ENCODE data around the gene TIE1. TPM values are rescaled to one million over a fixed set of nuclear protein-coding genes. Genes with fewer than 3 reads are reported as not detected.
A peak's percentile ranks its signal among the peaks of the same experiment; 100 is the strongest.

The TIE1 gene
- polyA plus RNA-seq, 3 donors: 0.16 TPM; not detected in 2

- H3K36me3 ChIP-seq (replicated peaks in 1 of 2; ENCODE audit: control insufficient read depth in 1 of 2, insufficient read depth in 2 of 2, low read length in 2 of 2): peaks cover 0 to 5% of the 10 kb centered on the region in 2 donors
- Mint-ChIP-seq H3K27ac (peak overlapping the region in 3 of 7 donors; percentile 25 to 33 (median 32)), H3K9me3 (no peaks in the 10 kb centered on the region), H3K27me3 (ENCODE audit: low read depth in 3 of 3) (no peaks in the 10 kb centered on the region), H3K4me1 (peaks cover 34% of the 10 kb centered on the region), H3K4me3 (no peak overlapping the region), H3K36me3 (peaks cover 6 to 13% of the 10 kb centered on the region in 2 donors)
- no peak overlapping the region for H3K9ac ChIP-seq (ENCODE audit: insufficient read depth, low read length, poor library complexity, severe bottlenecking)
- WGBS (ENCODE audit: insufficient coverage): 100% methylated on average over 2 of the region's 4 CpGs
- H3K27ac ChIP-seq (ENCODE audit: low read depth in 1 of 2, low read length in 2 of 2): no peak overlapping the region
- H3K4me2 ChIP-seq (replicated peaks; ENCODE audit: extremely low read depth, low read length, poor library complexity, severe bottlenecking): no peak overlapping the region
- H3K9me3 ChIP-seq (replicated peaks in 1 of 2; ENCODE audit: control insufficient read depth in 1 of 2, insufficient read depth in 1 of 2, low read length in 2 of 2): no peaks in the 10 kb centered on the region
- intact Hi-C loops (cut with micrococcal nuclease): no loop called here
- no peak for TF ChIP-seq CTCF (IDR thresholded peaks at IDR 0.05)
- H3K27me3 ChIP-seq (ENCODE audit: control insufficient read depth in 2 of 2, insufficient read depth in 2 of 2, low read length in 2 of 2): no peaks in the 10 kb centered on the region
- peaks cover 32% of the 10 kb centered on the region for H3K79me2 ChIP-seq (ENCODE audit: insufficient read depth, low read length)
- H4K20me1 ChIP-seq (ENCODE audit: insufficient read depth, low read length): peaks cover 27% of the 10 kb centered on the region
- no peak overlapping the region for H3K4me3 ChIP-seq (replicated peaks in 1 of 3; ENCODE audit: low read depth in 2 of 3, low read length in 3 of 3)
- H2AFZ ChIP-seq (ENCODE audit: insufficient read depth, low read depth, low read length, poor library complexity, severe bottlenecking): no peak overlapping the region
- no peak for DNase-seq
- H3K4me1 ChIP-seq (ENCODE audit: control insufficient read depth in 1 of 2, insufficient read depth in 2 of 2, low read length in 2 of 2): peaks cover 33 to 50% of the 10 kb centered on the region in 2 donors
Observed at GRCh38 chr1:43370564-43370963, 69.8 kb downstream of the TIE1 start.

- Mint-ChIP-seq H3K4me3 (no peak overlapping the region), H3K27me3 (ENCODE audit: low read depth in 3 of 3) (no peaks in the 10 kb centered on the region), H3K4me1 (peaks cover 19% of the 10 kb centered on the region), H3K9me3 (no peaks in the 10 kb centered on the region), H3K27ac (peak overlapping the region in 1 of 7 donors; percentile 60), H3K36me3 (peaks cover 7 to 8% of the 10 kb centered on the region in 2 donors)
- Histone ChIP-seq H3K36me3 (replicated peaks in 1 of 2; ENCODE audit: control insufficient read depth in 1 of 2, insufficient read depth in 2 of 2, low read length in 2 of 2) (peaks cover 0 to 4% of the 10 kb centered on the region in 2 donors), H3K4me2 (replicated peaks; ENCODE audit: extremely low read depth, low read length, poor library complexity, severe bottlenecking) (no peak overlapping the region), H3K4me3 (replicated peaks in 1 of 3; ENCODE audit: low read depth in 2 of 3, low read length in 3 of 3) (no peak overlapping the region), H2AFZ (ENCODE audit: insufficient read depth, low read depth, low read length, poor library complexity, severe bottlenecking) (no peak overlapping the region), H3K9me3 (replicated peaks in 1 of 2; ENCODE audit: control insufficient read depth in 1 of 2, insufficient read depth in 1 of 2, low read length in 2 of 2) (no peaks in the 10 kb centered on the region), H3K79me2 (ENCODE audit: insufficient read depth, low read length) (peaks cover 16% of the 10 kb centered on the region), H3K9ac (ENCODE audit: insufficient read depth, low read length, poor library complexity, severe bottlenecking) (no peak overlapping the region), H3K27me3 (ENCODE audit: control insufficient read depth in 2 of 2, insufficient read depth in 2 of 2, low read length in 2 of 2) (no peaks in the 10 kb centered on the region), H3K4me1 (ENCODE audit: control insufficient read depth in 1 of 2, insufficient read depth in 2 of 2, low read length in 2 of 2) (peaks cover 18 to 34% of the 10 kb centered on the region in 2 donors), H3K27ac (ENCODE audit: low read depth in 1 of 2, low read length in 2 of 2) (no peak overlapping the region), H4K20me1 (ENCODE audit: insufficient read depth, low read length) (peaks cover 14% of the 10 kb centered on the region)
- DNase-seq: no peak
- TF ChIP-seq CTCF (IDR thresholded peaks at IDR 0.05): no peak
- WGBS (ENCODE audit: insufficient coverage): 100% methylated on average over 4 of the region's 5 CpGs
- intact Hi-C loops (cut with micrococcal nuclease): no loop called here
Observed at GRCh38 chr1:43372172-43372571, 71.4 kb downstream of the TIE1 start.

Other genes starting within 250 kb of the TIE1 start
- gene EBNA1BP2, start 128.7 kb upstream of the TIE1 start, polyA plus RNA-seq: 10 to 100 TPM; 10.2 to 37.2 (median 30.9) TPM
- under 1 TPM in 2 of 3 donors, not detected in 1; 0.01 to 0.05 TPM for gene CFAP57, start 128.7 kb upstream of the TIE1 start, polyA plus RNA-seq
- gene TMEM125, start 31.0 kb upstream of the TIE1 start, polyA plus RNA-seq: not detected
- gene C1orf210, start 15.4 kb upstream of the TIE1 start, polyA plus RNA-seq: under 1 TPM in 1 of 3 donors, not detected in 2; 0.05 TPM
- gene MPL, start 36.8 kb downstream of the TIE1 start, polyA plus RNA-seq: not detected
- gene CDC20, start 58.0 kb downstream of the TIE1 start, polyA plus RNA-seq: under 1 TPM in 2 of 3 donors, not detected in 1; 0.08 to 0.10 TPM
- 100 to 1,000 TPM; 135 to 151 (median 148) TPM for gene ELOVL1, start 67.0 kb downstream of the TIE1 start, polyA plus RNA-seq
- 10 to 100 TPM; 16.6 to 41.8 (median 40.7) TPM for gene MED8, start 88.8 kb downstream of the TIE1 start, polyA plus RNA-seq
- 10 to 100 TPM in 1 of 3 donors, 1 to 10 TPM in 2; 2.4 to 29.9 (median 2.6) TPM for gene SZT2, start 88.9 kb downstream of the TIE1 start, polyA plus RNA-seq
- gene HYI, start 152.9 kb downstream of the TIE1 start, polyA plus RNA-seq: 1 to 10 TPM in 2 of 3 donors, under 1 TPM in 1; 0.74 to 7.2 (median 1.6) TPM
- not detected for gene PTPRF, start 229.9 kb downstream of the TIE1 start, polyA plus RNA-seq

Data from CD14-positive monocyte (primary cell).